ENCODE measurements around the gene CHID1. TPM values are rescaled to one million over a fixed set of nuclear protein-coding genes. Genes with fewer than 3 reads are reported as not detected.
A peak's percentile ranks its signal among the peaks of the same experiment; 100 is the strongest.

The CHID1 gene
- total and polyA plus RNA-seq, 2 of the 8 experiments (the other 6 are each of a cell fraction or from before 2014, with no cell fraction given), result 81.2 to 88.5 TPM

DNA sequence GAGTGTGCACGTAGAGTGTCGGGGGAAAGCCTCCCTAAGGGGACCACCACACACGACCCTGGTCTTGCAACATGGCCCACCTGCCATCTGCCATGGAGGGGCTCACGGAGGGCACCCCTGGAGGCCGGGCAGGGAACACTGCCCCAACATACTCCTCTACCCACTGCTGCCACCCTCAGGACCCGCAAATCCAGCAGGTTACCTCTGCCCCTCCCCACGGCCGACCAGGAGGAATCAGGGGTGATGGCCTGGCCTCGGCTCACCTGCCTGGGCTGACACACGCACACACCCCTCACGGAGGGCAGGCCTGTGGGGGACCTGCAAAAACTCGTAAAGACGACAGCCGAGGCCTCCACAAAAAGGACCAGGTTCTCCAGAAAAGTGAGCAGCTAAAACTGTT lies 30.2 kb downstream of the CHID1 start:
- Histone ChIP-seq H4K8ac (ENCODE audit: extremely low read depth, insufficient read depth, low read length) (no peak overlapping the region), H3K23ac (ENCODE audit: insufficient read length) (no peak overlapping the region), H3K56ac (replicated peaks; ENCODE audit: insufficient read length, low read depth, low read length) (no peak overlapping the region), H4K91ac (replicated peaks; ENCODE audit: insufficient read length, low read length) (no peak overlapping the region), H3K18ac (ENCODE audit: extremely low read depth, low read length) (no peak overlapping the region), H2AK5ac (ENCODE audit: low read depth, low read length) (no peak overlapping the region), H2BK15ac (ENCODE audit: low read length) (no peak overlapping the region), H3K9ac (replicated peaks in 1 of 4; ENCODE audit: extremely low read depth in 1 of 4, low read depth in 3 of 4, low read length in 3 of 4) (no peak overlapping the region), H3K79me2 (ENCODE audit: control insufficient read depth in 1 of 2, insufficient read depth in 2 of 2, low read length in 2 of 2) (no peaks in the 10 kb centered on the region), H4K20me1 (replicated peaks in 1 of 2; ENCODE audit: control insufficient read depth in 1 of 2, insufficient read depth in 2 of 2, low read length in 2 of 2) (peaks cover 7 to 18% of the 10 kb centered on the region in 2 experiments), H3K4ac (replicated peaks; ENCODE audit: insufficient read length, low read depth, low read length) (no peak overlapping the region), H3K27ac (ENCODE audit: low read depth, low read length) (no peak overlapping the region), H3K79me1 (ENCODE audit: low read depth, low read length) (no peaks in the 10 kb centered on the region), H2BK5ac (ENCODE audit: low read depth, low read length) (no peak overlapping the region), H4K5ac (ENCODE audit: insufficient read length, low read depth, low read length) (no peak overlapping the region), H2AFZ (ENCODE audit: low read length) (no peak overlapping the region), H3K4me3 (ENCODE audit: extremely low read depth in 1 of 4, insufficient read depth in 2 of 4, low read depth in 3 of 4, low read length in 4 of 4) (no peak overlapping the region), H2BK120ac (replicated peaks; ENCODE audit: low read depth, low read length) (no peak overlapping the region), H3K23me2 (ENCODE audit: low read depth, low read length) (no peaks in the 10 kb centered on the region), H3K36me3 (ENCODE audit: control insufficient read depth in 2 of 4, insufficient read depth in 4 of 4, low read length in 3 of 4) (peaks cover 0 to 12% (median under 1%) of the 10 kb centered on the region in 4 experiments; a peak in 4 of 8 replicates), H3K9me3 (ENCODE audit: insufficient read depth in 2 of 2, low read depth in 1 of 2, low read length in 1 of 2) (no peaks in the 10 kb centered on the region), H2BK20ac (ENCODE audit: low read length) (no peak overlapping the region), H3K4me2 (ENCODE audit: insufficient read depth in 1 of 2, low read depth in 2 of 2, low read length in 2 of 2) (no peak overlapping the region), H3K4me1 (replicated peaks in 1 of 4; ENCODE audit: control insufficient read depth in 3 of 4, insufficient read depth in 4 of 4, low read length in 3 of 4) (no peaks in the 10 kb centered on the region; a peak in 2 of 7 replicates), H3K14ac (ENCODE audit: insufficient read length) (no peak overlapping the region), H3K27me3 (replicated peaks in 1 of 4; ENCODE audit: control insufficient read depth in 3 of 4, extremely low read depth in 1 of 4, insufficient read depth in 3 of 4, low read length in 3 of 4) (no peaks in the 10 kb centered on the region), H2BK12ac (ENCODE audit: low read depth, low read length) (no peak overlapping the region)
- FAIRE-seq, result no peak
- TF ChIP-seq KDM1A (IDR thresholded peaks at IDR 0.05; ENCODE audit: borderline replicate concordance, low read length) (no peak), RAD21 (IDR thresholded peaks at IDR 0.05 in 1 of 2, conservative IDR thresholded peaks at IDR 0.05 in 1 of 2; ENCODE audit: low read depth in 2 of 2, low read length in 2 of 2) (peak in 1 of 2 experiments; percentile 19; a peak in 1 of 4 replicates), TCF12 (IDR thresholded peaks at IDR 0.05; ENCODE audit: low read depth, low read length) (no peak), CBX5 (IDR thresholded peaks at IDR 0.05; ENCODE audit: low read depth, low read length) (no peak), POU5F1 (IDR thresholded peaks at IDR 0.05; ENCODE audit: low read depth, low read length) (no peak), SP2 (IDR thresholded peaks at IDR 0.05; ENCODE audit: low read length) (no peak), SIN3A (conservative IDR thresholded peaks at IDR 0.05 in 1 of 2, IDR thresholded peaks at IDR 0.05 in 1 of 2; ENCODE audit: low read depth in 1 of 2, low read length in 2 of 2) (no peak), KDM4A (IDR thresholded peaks at IDR 0.05; ENCODE audit: low read depth, low read length, severe bottlenecking) (no peak)
- TF ChIP-seq, protein P1, sequence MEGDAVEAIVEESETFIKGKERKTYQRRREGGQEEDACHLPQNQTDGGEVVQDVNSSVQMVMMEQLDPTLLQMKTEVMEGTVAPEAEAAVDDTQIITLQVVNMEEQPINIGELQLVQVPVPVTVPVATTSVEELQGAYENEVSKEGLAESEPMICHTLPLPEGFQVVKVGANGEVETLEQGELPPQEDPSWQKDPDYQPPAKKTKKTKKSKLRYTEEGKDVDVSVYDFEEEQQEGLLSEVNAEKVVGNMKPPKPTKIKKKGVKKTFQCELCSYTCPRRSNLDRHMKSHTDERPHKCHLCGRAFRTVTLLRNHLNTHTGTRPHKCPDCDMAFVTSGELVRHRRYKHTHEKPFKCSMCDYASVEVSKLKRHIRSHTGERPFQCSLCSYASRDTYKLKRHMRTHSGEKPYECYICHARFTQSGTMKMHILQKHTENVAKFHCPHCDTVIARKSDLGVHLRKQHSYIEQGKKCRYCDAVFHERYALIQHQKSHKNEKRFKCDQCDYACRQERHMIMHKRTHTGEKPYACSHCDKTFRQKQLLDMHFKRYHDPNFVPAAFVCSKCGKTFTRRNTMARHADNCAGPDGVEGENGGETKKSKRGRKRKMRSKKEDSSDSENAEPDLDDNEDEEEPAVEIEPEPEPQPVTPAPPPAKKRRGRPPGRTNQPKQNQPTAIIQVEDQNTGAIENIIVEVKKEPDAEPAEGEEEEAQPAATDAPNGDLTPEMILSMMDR (IDR thresholded peaks at IDR 0.05; ENCODE audit: control extremely low read depth in 1 of 3, insufficient read depth in 1 of 3, low read depth in 1 of 3, low read length in 3 of 3), result peak; percentile 40 to 91 (median 43)
- TF ChIP-seq, protein P2, sequence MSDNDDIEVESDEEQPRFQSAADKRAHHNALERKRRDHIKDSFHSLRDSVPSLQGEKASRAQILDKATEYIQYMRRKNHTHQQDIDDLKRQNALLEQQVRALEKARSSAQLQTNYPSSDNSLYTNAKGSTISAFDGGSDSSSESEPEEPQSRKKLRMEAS (IDR thresholded peaks at IDR 0.05), result no peak
- CTCF ChIA-PET (ENCODE audit: partially characterized antibody), result interaction anchor here (1.1 to 2.1 kb wide), 5 partner anchors 10 to 25 kb away, joined by 3 to 6 read pairs (median 4); no protein-coding TSS in a partner anchor
- 92% methylated on average over 13 of the region's 14 CpGs; no CpG with 5 or more reads in 1 of the 2 experiments for WGBS, 2 experiments (ENCODE audit: extremely low coverage in 1 of 2, insufficient coverage in 1 of 2, insufficient read length in 1 of 2, insufficient replicate concordance in 2 of 2, low coverage in 1 of 2, low lambda C conversion rate in 2 of 2, missing lambda C conversion rate in 1 of 2)
- no peak for DNase-seq (ENCODE audit: low read depth in 1 of 2, low spot score in 2 of 2)
- POLR2A ChIA-PET (ENCODE audit: partially characterized antibody), result no interaction called here
